ENCODE data around the gene PALLD. TPM values are rescaled to one million over a fixed set of nuclear protein-coding genes. Genes with fewer than 3 reads are reported as not detected.

PALLD gene
- total and polyA plus RNA-seq, 2 of the 13 experiments (the other 11 are each of a cell fraction or from before 2014, with no cell fraction given): 0.50 to 1.5 TPM

DNA sequence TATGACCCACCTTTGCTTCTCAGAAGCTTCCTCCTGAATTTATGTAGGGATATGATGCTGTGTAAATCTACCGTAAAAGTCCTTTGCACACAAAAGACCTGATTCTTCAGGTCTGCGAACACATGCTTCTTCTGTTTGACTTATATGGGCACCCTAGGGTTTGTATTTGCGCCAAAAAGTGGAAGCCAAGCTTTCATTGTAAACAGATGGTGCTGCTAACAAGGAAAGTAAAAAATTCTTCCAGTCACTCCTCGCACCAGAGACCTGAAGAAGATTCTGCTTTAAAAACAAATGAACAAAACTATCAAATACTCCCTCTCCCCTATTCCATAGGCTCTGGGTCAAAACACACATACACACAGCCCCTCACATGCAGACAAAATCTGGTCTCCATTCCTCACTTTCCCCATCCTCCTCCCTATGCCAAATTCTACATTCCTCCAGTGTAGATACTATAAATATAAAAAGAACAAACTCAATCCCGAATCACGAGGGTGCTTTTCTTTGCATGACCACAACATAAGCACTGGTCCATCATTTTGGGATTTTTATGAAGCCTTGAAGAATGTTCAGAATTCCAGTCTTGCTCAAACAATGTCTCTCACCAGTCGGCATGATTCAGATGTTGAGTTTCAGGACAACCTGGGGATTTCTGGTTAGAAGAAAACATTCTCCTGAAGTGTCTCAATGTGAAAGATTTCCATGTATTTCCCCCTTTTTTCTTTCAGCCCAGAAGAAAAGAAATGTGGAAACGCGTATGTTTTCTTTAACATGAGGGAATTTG, 125.1 kb downstream of the PALLD start:
- WGBS (ENCODE audit: low lambda C conversion rate): 28% methylated on average over 9 of the region's 9 CpGs
- ChIA-PET CTCF (ENCODE audit: low intra/inter-chr PET ratio, low total read pairs) (no interaction called here), POLR2A (no interaction called here)
- H4K20me1 ChIP-seq (ENCODE audit: insufficient read depth, low read length): no peaks in the 10 kb centered on the region
- no TSS peak for BruUV-seq (replicated peaks)
- TF ChIP-seq ARID5B (CRISPR knock-in tag; IDR thresholded peaks at IDR 0.05) (no peak), GZF1 (CRISPR knock-in tag; IDR thresholded peaks at IDR 0.05) (no peak), AKAP8 (CRISPR knock-in tag; IDR thresholded peaks at IDR 0.05) (no peak)
- TF ChIP-seq, protein P1, sequence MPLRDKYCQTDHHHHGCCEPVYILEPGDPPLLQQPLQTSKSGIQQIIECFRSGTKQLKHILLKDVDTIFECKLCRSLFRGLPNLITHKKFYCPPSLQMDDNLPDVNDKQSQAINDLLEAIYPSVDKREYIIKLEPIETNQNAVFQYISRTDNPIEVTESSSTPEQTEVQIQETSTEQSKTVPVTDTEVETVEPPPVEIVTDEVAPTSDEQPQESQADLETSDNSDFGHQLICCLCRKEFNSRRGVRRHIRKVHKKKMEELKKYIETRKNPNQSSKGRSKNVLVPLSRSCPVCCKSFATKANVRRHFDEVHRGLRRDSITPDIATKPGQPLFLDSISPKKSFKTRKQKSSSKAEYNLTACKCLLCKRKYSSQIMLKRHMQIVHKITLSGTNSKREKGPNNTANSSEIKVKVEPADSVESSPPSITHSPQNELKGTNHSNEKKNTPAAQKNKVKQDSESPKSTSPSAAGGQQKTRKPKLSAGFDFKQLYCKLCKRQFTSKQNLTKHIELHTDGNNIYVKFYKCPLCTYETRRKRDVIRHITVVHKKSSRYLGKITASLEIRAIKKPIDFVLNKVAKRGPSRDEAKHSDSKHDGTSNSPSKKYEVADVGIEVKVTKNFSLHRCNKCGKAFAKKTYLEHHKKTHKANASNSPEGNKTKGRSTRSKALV (CRISPR knock-in tag; IDR thresholded peaks at IDR 0.05): no peak
- H3K36me3 ChIP-seq (replicated peaks in 1 of 2; ENCODE audit: control insufficient read depth in 1 of 2, insufficient read depth in 2 of 2, low read length in 2 of 2): no peaks in the 10 kb centered on the region
- no peak overlapping the region for H2AFZ ChIP-seq (ENCODE audit: low read length)
- no peak overlapping the region for H3K4me3 ChIP-seq (replicated peaks in 1 of 3; ENCODE audit: insufficient read depth in 1 of 3, low read depth in 2 of 3, low read length in 3 of 3)
- H3K4me1 ChIP-seq (ENCODE audit: insufficient read depth, low read length): no peaks in the 10 kb centered on the region
- H3K9me3 ChIP-seq (ENCODE audit: low read length): no peaks in the 10 kb centered on the region
- no peak for DNase-seq (ENCODE audit: low spot score)
- H3K4me2 ChIP-seq (ENCODE audit: low read depth, low read length): no peak overlapping the region
- ATAC-seq: no peak
- FAIRE-seq: no peak
- H3K27me3 ChIP-seq (ENCODE audit: control insufficient read depth in 1 of 2, insufficient read depth in 2 of 2, low read length in 2 of 2): peaks cover 0 to 3% of the 10 kb centered on the region in 2 experiments; a peak in 2 of 5 replicates
- no peak overlapping the region for H3K27ac ChIP-seq (ENCODE audit: extremely low read length, insufficient read depth, low read length)
- in situ Hi-C loops (cut with HindIII; ENCODE audit: extremely low pct_ligation_motif_present, low pct_unique_long_range_greater_than_20kb) (no loop called here), intact Hi-C loops (cut with micrococcal nuclease; ENCODE audit: unreplicated experiment) (no loop called here)
- no peak overlapping the region for H3K9ac ChIP-seq (ENCODE audit: insufficient read depth, low read depth, low read length)
- H3K79me2 ChIP-seq (ENCODE audit: insufficient read depth, low read length): no peaks in the 10 kb centered on the region
